IMR-90 (cell line): ENCODE data around the gene TRIM66. TPM values are rescaled to one million over a fixed set of nuclear protein-coding genes. Genes with fewer than 3 reads are reported as not detected.
A peak's percentile ranks its signal among the peaks of the same experiment; 100 is the strongest.

ENCODE experiments used
- ATAC-seq: fragments of 200-7000 bp; cut with Tn5 transposase; 2 replicates; pipeline ENCODE4 v1.9.1; 2020; ENCODE audit warnings: low read depth, mild to moderate bottlenecking, moderate library complexity
- BruUV-seq: library from RNA; stranded (reverse); fragments of 400-500 nt; replicated peaks from 2 replicates; lab custom pipeline; 2021; lab: Mats Ljungman, UMichigan
- CTCF ChIA-PET: fragments of 300-600 bp; formaldehyde crosslinking; extraction: SDS; loops from one replicate; lab custom pipeline; 2021; ENCODE audit warnings: antibody characterized with exemption; lab: Yijun Ruan, JAX
- POLR2A ChIA-PET: fragments of 300-600 bp; sonication (Branson Sonifier 250); formaldehyde crosslinking; loops from one replicate; lab custom pipeline; 2022; ENCODE audit warnings: antibody characterized with exemption; ENCODE audit not compliant: unreplicated experiment; lab: Charles Lee
- DNase-seq: peaks from one replicate; pipeline ENCODE4 v3.0.0; 2013
- H2AFZ ChIP-seq: replicated peaks from 2 replicates; pipeline ENCODE3; 2013; ENCODE audit warnings: low read length, mild to moderate bottlenecking; ENCODE audit not compliant: poor library complexity
- H2AK5ac ChIP-seq: 2 replicates; pipeline ENCODE4 v1.6.1; 2013; ENCODE audit warnings: low read depth, low read length, inconsistent platforms
- H2AK9ac ChIP-seq: replicated peaks from 2 replicates; pipeline ENCODE3; 2013; ENCODE audit warnings: mild to moderate bottlenecking, low read depth, low read length, moderate library complexity; ENCODE audit not compliant: poor library complexity
- H2BK120ac ChIP-seq: 2 replicates; pipeline ENCODE4 v1.6.1; 2013; ENCODE audit warnings: low read depth, low read length, inconsistent platforms
- H2BK15ac ChIP-seq: 3 replicates; pipeline ENCODE4 v1.6.1; 2013; ENCODE audit warnings: low read depth, low read length, inconsistent platforms
- H2BK20ac ChIP-seq: 2 replicates; pipeline ENCODE4 v1.6.1; 2013; ENCODE audit warnings: low read depth, mild to moderate bottlenecking, inconsistent platforms, low read length, moderate library complexity
- H2BK5ac ChIP-seq: 2 replicates; pipeline ENCODE4 v1.6.1; 2013; ENCODE audit warnings: mild to moderate bottlenecking, low read depth, low read length, inconsistent platforms; ENCODE audit not compliant: poor library complexity, severe bottlenecking
- H3K14ac ChIP-seq: replicated peaks from 2 replicates; pipeline ENCODE4 v1.6.1; 2013; ENCODE audit warnings: low read depth, low read length, inconsistent platforms
- H3K18ac ChIP-seq: 2 replicates; pipeline ENCODE4 v1.6.1; 2013; ENCODE audit warnings: low read depth, low read length, control low read depth
- H3K23ac ChIP-seq: 2 replicates; pipeline ENCODE4 v1.6.1; 2013; ENCODE audit warnings: low read depth, low read length, inconsistent platforms
- H3K27ac ChIP-seq: 2 replicates; pipeline ENCODE4 v1.5.1; 2013; ENCODE audit warnings: mild to moderate bottlenecking, control low read depth, low read length; ENCODE audit not compliant: insufficient read depth
- H3K27me3 ChIP-seq: 2 replicates; pipeline ENCODE4 v1.6.1; 2013; ENCODE audit warnings: low read length; ENCODE audit not compliant: control insufficient read depth, insufficient read depth
- H3K36me3 ChIP-seq: 2 replicates; pipeline ENCODE4 v1.6.1; 2013; ENCODE audit warnings: low read length, mixed read lengths; ENCODE audit not compliant: control insufficient read depth, insufficient read depth
- H3K4ac ChIP-seq: 2 replicates; pipeline ENCODE4 v1.6.1; 2013; ENCODE audit warnings: low read depth, low read length, inconsistent platforms
- H3K4me1 ChIP-seq: 2 replicates; pipeline ENCODE4 v1.6.1; 2013; ENCODE audit warnings: low read length, mixed read lengths; ENCODE audit not compliant: control insufficient read depth, insufficient read depth
- H3K4me2 ChIP-seq: 2 replicates; pipeline ENCODE4 v1.6.1; 2013; ENCODE audit warnings: low read depth, mild to moderate bottlenecking, control low read depth, low read length, moderate library complexity
- H3K4me3 ChIP-seq: 2 replicates; pipeline ENCODE4 v1.5.1; 2013; ENCODE audit warnings: low read depth, mild to moderate bottlenecking, control low read depth, low read length, moderate library complexity; ENCODE audit not compliant: insufficient read depth
- H3K56ac ChIP-seq: 2 replicates; pipeline ENCODE4 v1.6.1; 2013; ENCODE audit warnings: low read length, inconsistent platforms; ENCODE audit not compliant: insufficient read depth; ENCODE audit errors: extremely low read depth
- H3K79me1 ChIP-seq, 2 experiments: 2 replicates each; pipeline ENCODE4 v1.6.1; 2013; ENCODE audit warnings: low read length in 2 of 2, inconsistent platforms in 1 of 2, low read depth in 1 of 2
- H3K9ac ChIP-seq: 2 replicates; pipeline ENCODE4 v1.6.1; 2013; ENCODE audit warnings: low read depth, low read length, control low read depth
- H3K9me1 ChIP-seq: 2 replicates; pipeline ENCODE4 v1.6.1; 2013; ENCODE audit warnings: low read length, inconsistent platforms; ENCODE audit not compliant: insufficient read depth
- H3K9me3 ChIP-seq: 2 replicates; pipeline ENCODE4 v1.6.1; 2013; ENCODE audit warnings: low read length; ENCODE audit not compliant: control insufficient read depth, insufficient read depth
- H4K20me1 ChIP-seq: 2 replicates; pipeline ENCODE4 v1.6.1; 2013; ENCODE audit warnings: low read length, inconsistent platforms; ENCODE audit not compliant: insufficient read depth
- H4K5ac ChIP-seq: 2 replicates; pipeline ENCODE4 v1.6.1; 2013; ENCODE audit warnings: mild to moderate bottlenecking, low read depth, low read length, control low read depth
- H4K8ac ChIP-seq, 2 experiments: 2 replicates each; pipeline ENCODE4 v1.6.1; 2013; ENCODE audit warnings: low read depth in 2 of 2, low read length in 2 of 2, control low read depth in 1 of 2, inconsistent platforms in 1 of 2
- H4K91ac ChIP-seq: 2 replicates; pipeline ENCODE4 v1.6.1; 2013; ENCODE audit warnings: low read depth, low read length, inconsistent platforms; ENCODE audit not compliant: insufficient read depth
- BHLHE40 ChIP-seq: fragments of 150-350 bp; IDR thresholded peaks from 2 replicates; pipeline ENCODE4 v1.6.1; 2016; ENCODE audit warnings: mild to moderate bottlenecking, low read depth, low read length
- CEBPB ChIP-seq: IDR thresholded peaks from 2 replicates; pipeline ENCODE4 v1.6.1; 2012; ENCODE audit warnings: low read depth, low read length, improper control_type of control experiment
- CHD1 ChIP-seq: IDR thresholded peaks from 2 replicates; pipeline ENCODE4 v1.6.1; 2012; ENCODE audit warnings: low read depth, low read length, improper control_type of control experiment
- CTCF ChIP-seq: conservative IDR thresholded peaks from 2 replicates; pipeline ENCODE4 v1.5.1; 2012; ENCODE audit warnings: mild to moderate bottlenecking, low read depth, low read length, improper control_type of control experiment
- ELK1 ChIP-seq: fragments of 150-350 bp; IDR thresholded peaks from 2 replicates; pipeline ENCODE4 v1.6.1; 2016; ENCODE audit warnings: low read depth, mild to moderate bottlenecking, low read length, moderate library complexity, borderline replicate concordance
- FOS ChIP-seq: fragments of 150-350 bp; IDR thresholded peaks from 2 replicates; pipeline ENCODE4 v1.6.1; 2016; ENCODE audit warnings: low read depth, low read length
- MAFK ChIP-seq: IDR thresholded peaks from 2 replicates; pipeline ENCODE4 v1.6.1; 2012; ENCODE audit warnings: low read depth, low read length, improper control_type of control experiment
- MAZ ChIP-seq: IDR thresholded peaks from 2 replicates; pipeline ENCODE4 v1.6.1; 2012; ENCODE audit warnings: low read depth, mild to moderate bottlenecking, low read length, improper control_type of control experiment, moderate library complexity, borderline replicate concordance
- MXI1 ChIP-seq: IDR thresholded peaks from 2 replicates; pipeline ENCODE4 v1.6.1; 2012; ENCODE audit warnings: low read depth, mild to moderate bottlenecking, low read length, moderate library complexity, borderline replicate concordance
- NFE2L2 ChIP-seq: fragments of 150-350 bp; IDR thresholded peaks from 2 replicates; pipeline ENCODE4 v1.6.1; 2016; ENCODE audit warnings: low read depth, mild to moderate bottlenecking, low read length
- POLR2A ChIP-seq: IDR thresholded peaks from 2 replicates; pipeline ENCODE4 v1.6.1; 2012; ENCODE audit warnings: mild to moderate bottlenecking, low read depth, low read length
- RAD21 ChIP-seq: IDR thresholded peaks from 2 replicates; pipeline ENCODE4 v1.6.1; 2012; ENCODE audit warnings: low read length, improper control_type of control experiment
- RCOR1 ChIP-seq: IDR thresholded peaks from 2 replicates; pipeline ENCODE4 v1.6.1; 2012; ENCODE audit warnings: mild to moderate bottlenecking, low read length, improper control_type of control experiment; ENCODE audit not compliant: insufficient replicate concordance
- RFX5 ChIP-seq: IDR thresholded peaks from 2 replicates; pipeline ENCODE4 v1.8.0; 2012; ENCODE audit warnings: low read depth, mild to moderate bottlenecking, low read length, moderate library complexity
- SMC3 ChIP-seq: fragments of 150-350 bp; IDR thresholded peaks from 2 replicates; pipeline ENCODE4 v1.6.1; 2016; ENCODE audit warnings: low read depth, mild to moderate bottlenecking, antibody characterized with exemption, low read length, moderate library complexity
- USF2 ChIP-seq: fragments of 150-350 bp; IDR thresholded peaks from 2 replicates; pipeline ENCODE4 v1.6.1; 2017; ENCODE audit warnings: mild to moderate bottlenecking, antibody characterized with exemption, low read length, low read depth
- WGBS, 2 experiments: methylation state at CpG; one replicate each; pipeline versions ENCODE4 v1.1.5 to v1.1.7; 2013; ENCODE audit warnings: missing lambda C conversion rate in 2 of 2; ENCODE audit not compliant: insufficient read length in 1 of 2; ENCODE audit errors: extremely low coverage in 2 of 2; 5-methylcytosine and 5-hydroxymethylcytosine counted together
- dilution Hi-C: fragments of 300-500 bp; cut with HindIII; formaldehyde crosslinking; loops from one replicate; pipeline ENCODE4 v1.14.3; 2018; ENCODE audit warnings: low sequenced_read_pairs; ENCODE audit not compliant: unreplicated experiment
- in situ Hi-C: fragments of 300-500 bp; cut with MboI; formaldehyde crosslinking; loops from 3 replicates; pipeline ENCODE4 v1.14.3; 2019; ENCODE audit warnings: low sequenced_read_pairs, inconsistent platforms, mixed read lengths
- intact Hi-C: fragments of 100-400 bp; cut with micrococcal nuclease; formaldehyde crosslinking; loops from 2 replicates; pipeline ENCODE4 v1.10.0; 2022
- polyA plus RNA-seq, 3 experiments: library from polyadenylated mRNA; depleted of rRNA; stranded (reverse); fragments of >200 nt; gene quantifications; 2 replicates each; pipeline ENCODE4 v1.2.3, GENCODE V29; 2012; ENCODE audit warnings: low replicate concordance in 1 of 3
- total RNA-seq: library from RNA; depleted of rRNA; stranded (reverse); fragments of >200 nt; gene quantifications from 2 replicates; pipeline ENCODE4 v1.2.3, GENCODE V29; 2012

The TRIM66 gene
- total and polyA plus RNA-seq, 2 of the 4 experiments (the other 2 are of a cell fraction), result 4.4 to 5.0 TPM

- Histone ChIP-seq H2BK120ac (peak overlapping the region; percentile 99), H3K4me1 (peaks cover 57% of the 10 kb centered on the region), H3K4me3 (no peak overlapping the region), H4K5ac (peak overlapping the region; percentile 63), H2BK20ac (peak overlapping the region; percentile 98), H3K9me3 (no peaks in the 10 kb centered on the region), H3K14ac (peak overlapping the region; percentile 85), H3K27me3 (no peaks in the 10 kb centered on the region), H4K20me1 (no peaks in the 10 kb centered on the region), H4K8ac (peak overlapping the region; percentile 91 to 93), H3K56ac (peak overlapping the region; percentile 88), H3K23ac (peak overlapping the region; percentile 92), H3K79me1 (peaks cover 18 to 83% of the 10 kb centered on the region in 2 experiments; a peak in 3 of 4 replicates), H3K18ac (peak overlapping the region; percentile 89), H3K36me3 (peaks cover 34% of the 10 kb centered on the region), H4K91ac (peak overlapping the region; percentile 99), H3K4me2 (peak overlapping the region; percentile 14), H2AK5ac (peak overlapping the region; percentile 99), H2BK5ac (peak overlapping the region; percentile 87), H3K4ac (peak overlapping the region; percentile 99), H3K27ac (peak overlapping the region; percentile 85), H2BK15ac (peak overlapping the region; percentile 99), H2AFZ (peak overlapping the region; percentile 4), H3K9me1 (peaks cover 68% of the 10 kb centered on the region), H3K9ac (peak overlapping the region; percentile 49), H2AK9ac (peak overlapping the region; percentile 88)
- no TSS peak for BruUV-seq
- no CpG with 5 or more reads among the region's 9 CpGs for WGBS, 2 experiments
- in situ Hi-C loops, result no loop called here
- intact Hi-C loops, result loop anchor here (5.0 kb wide), 2 partner anchors 50 to 155 kb away; no protein-coding TSS in a partner anchor
- ATAC-seq (no peak), DNase-seq (no peak)
- CTCF ChIA-PET, result no interaction called here
- POLR2A ChIA-PET, result no interaction called here
- no peak for TF ChIP-seq BHLHE40
- no peak for TF ChIP-seq FOS
- no peak for TF ChIP-seq MXI1
- TF ChIP-seq MAZ, result no peak
- TF ChIP-seq SMC3, result no peak
- TF ChIP-seq NFE2L2, result no peak
- TF ChIP-seq CTCF, result no peak
- no peak for TF ChIP-seq CEBPB
- TF ChIP-seq MAFK, result no peak
- TF ChIP-seq POLR2A, result no peak
- no peak for TF ChIP-seq USF2
- TF ChIP-seq ELK1, result no peak
- TF ChIP-seq RCOR1, result no peak
- no peak for TF ChIP-seq RFX5
- TF ChIP-seq RAD21, result no peak
- no peak for TF ChIP-seq CHD1
- dilution Hi-C loops, result no loop called here
Measured at GRCh38 chr11:8717544-8717875, 35.0 kb upstream of the TRIM66 start.
